Subcutaneous abdominal adipose tissue (tissue), 5 donors: Measurements from ENCODE around the gene TMEM150C.

Experiments used
- H3K27ac ChIP-seq: one replicate; pipeline ENCODE4 v1.7.0; 2013; ENCODE audit warnings: low read depth, mild to moderate bottlenecking, inconsistent platforms, low read length, moderate library complexity
- H3K27me3 ChIP-seq, 5 donors: one replicate each; pipeline ENCODE4 v1.7.0; 2013; ENCODE audit warnings: low read length in 5 of 5, inconsistent platforms in 1 of 5; ENCODE audit not compliant: control insufficient read depth in 5 of 5, insufficient read depth in 4 of 5
- H3K36me3 ChIP-seq, 5 donors: one replicate each; pipeline ENCODE4 v1.7.0; 2013; ENCODE audit warnings: low read length in 5 of 5; ENCODE audit not compliant: control insufficient read depth in 5 of 5, insufficient read depth in 5 of 5
- H3K4me1 ChIP-seq, 5 donors: one replicate each; pipeline ENCODE4 v1.7.0; 2013; ENCODE audit warnings: low read length in 5 of 5, mild to moderate bottlenecking in 3 of 5, moderate library complexity in 1 of 5; ENCODE audit not compliant: control insufficient read depth in 5 of 5, insufficient read depth in 5 of 5
- H3K4me3 ChIP-seq, 5 donors: one replicate each; pipeline ENCODE4 v1.7.0; 2013; ENCODE audit warnings: low read length in 5 of 5, low read depth in 1 of 5
- H3K9ac ChIP-seq, 5 donors: one replicate each; pipeline ENCODE4 v1.7.0; 2013; ENCODE audit warnings: low read length in 5 of 5, mild to moderate bottlenecking in 4 of 5, moderate library complexity in 3 of 5
- H3K9me3 ChIP-seq, 5 donors: one replicate each; pipeline ENCODE4 v1.7.0; 2013; ENCODE audit warnings: low read length in 5 of 5; ENCODE audit not compliant: control insufficient read depth in 5 of 5
- donor health status: healthy.
- donor health status: healthy.
- donor health status: healthy.
- donor health status: healthy.
- donor health status: healthy.

TMEM150C gene

DNA sequence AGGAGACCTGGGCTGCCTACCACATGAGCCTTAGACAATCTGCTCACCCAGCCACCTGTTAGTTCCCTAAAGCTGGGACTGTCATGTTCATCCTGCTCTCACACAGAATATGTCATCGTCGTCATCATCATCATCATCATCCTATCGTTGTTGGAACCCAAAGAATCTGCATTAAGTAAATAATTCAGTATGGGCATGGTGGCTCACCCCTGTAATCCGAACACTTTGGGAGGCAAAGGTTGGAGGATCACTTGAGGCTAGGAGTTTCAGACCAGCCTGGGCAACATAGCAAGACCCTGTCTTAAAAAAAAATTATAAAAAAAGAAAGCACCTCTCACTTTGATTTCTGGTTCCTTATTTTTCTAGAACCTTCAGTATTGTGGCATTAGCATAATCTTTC lies 125.0 kb downstream of the TMEM150C start:
- Histone ChIP-seq H3K9me3 (no peaks in the 10 kb centered on the region), H3K27me3 (no peaks in the 10 kb centered on the region), H3K4me1 (peaks cover 0 to 1% (median 0%) of the 10 kb centered on the region in 5 donors), H3K27ac (no peak overlapping the region), H3K36me3 (peaks cover 0 to 4% (median 0%) of the 10 kb centered on the region in 5 donors), H3K9ac (no peak overlapping the region), H3K4me3 (no peak overlapping the region)

DNA sequence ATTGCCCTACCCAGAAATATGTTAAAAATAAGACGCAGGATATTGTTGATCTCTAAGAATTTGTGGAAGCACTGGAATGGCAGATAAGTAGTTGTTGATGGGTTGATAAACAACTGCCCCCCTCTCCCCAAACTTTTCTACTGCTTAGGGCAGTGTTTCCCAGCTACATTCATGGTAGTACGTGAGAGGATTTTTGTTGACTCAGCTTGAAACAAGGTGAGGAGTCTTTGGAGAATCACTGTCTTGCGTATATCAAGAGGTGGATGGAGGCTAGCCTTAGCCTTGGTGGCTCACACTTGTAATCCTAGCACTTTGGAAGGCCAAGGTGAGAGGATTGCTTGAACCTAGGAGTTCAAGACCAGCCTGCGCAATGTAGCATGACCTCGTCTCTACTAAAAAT lies 125.7 kb downstream of the TMEM150C start:
- no peaks in the 10 kb centered on the region for H3K9me3 ChIP-seq
- H3K36me3 ChIP-seq = peaks cover 0 to 4% (median 0%) of the 10 kb centered on the region in 5 donors
- H3K9ac ChIP-seq = no peak overlapping the region
- H3K4me3 ChIP-seq = no peak overlapping the region
- H3K4me1 ChIP-seq = peaks cover 4 to 8% (median 6%) of the 10 kb centered on the region in 5 donors
- no peaks in the 10 kb centered on the region for H3K27me3 ChIP-seq
- H3K27ac ChIP-seq = no peak overlapping the region

DNA sequence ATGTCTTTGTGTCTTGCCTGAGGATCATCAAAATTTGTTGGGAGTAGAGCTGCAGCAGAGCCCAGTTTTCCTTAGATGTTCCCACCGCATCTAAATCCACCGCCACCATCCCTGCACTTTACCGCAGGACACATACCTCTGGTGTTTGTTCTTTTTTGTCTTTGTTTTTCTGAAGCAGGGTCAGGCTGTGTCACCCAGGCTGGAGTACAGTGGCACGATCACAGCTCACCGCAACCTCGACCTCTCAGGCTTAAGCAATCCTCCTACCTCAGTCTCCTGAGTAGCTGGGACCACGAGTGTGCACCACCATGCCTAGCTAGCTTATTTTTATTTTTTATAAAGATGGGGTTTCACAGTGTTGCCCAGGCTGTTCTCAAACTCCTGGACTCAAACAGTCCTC lies 126.8 kb downstream of the TMEM150C start:
- no peak overlapping the region for H3K27ac ChIP-seq
- no peaks in the 10 kb centered on the region for H3K9me3 ChIP-seq
- no peak overlapping the region for H3K9ac ChIP-seq
- peaks cover 4 to 13% (median 9%) of the 10 kb centered on the region in 5 donors for H3K4me1 ChIP-seq
- no peak overlapping the region for H3K4me3 ChIP-seq
- H3K27me3 ChIP-seq = no peaks in the 10 kb centered on the region
- peaks cover 0 to 4% (median 0%) of the 10 kb centered on the region in 5 donors for H3K36me3 ChIP-seq

DNA sequence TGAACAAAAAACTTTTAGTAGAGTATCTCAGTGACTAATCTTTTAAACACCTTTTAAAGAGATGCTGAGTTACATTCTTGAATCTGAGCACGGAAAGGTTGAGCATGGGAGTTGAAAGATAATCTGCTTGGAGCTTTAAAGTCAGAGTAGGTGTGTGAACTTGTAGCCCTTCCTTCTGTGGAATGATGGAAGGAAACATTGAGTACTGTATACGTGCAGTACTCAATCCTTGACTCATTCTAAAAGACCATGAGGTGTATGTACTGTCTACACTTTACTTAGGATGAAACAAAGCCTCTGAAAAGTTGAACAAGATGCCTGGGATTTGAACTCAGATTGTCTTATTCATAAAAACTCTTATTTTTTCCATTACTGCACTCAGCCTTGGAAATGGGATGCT lies 128.0 kb downstream of the TMEM150C start:
- H3K9ac ChIP-seq = no peak overlapping the region
- H3K4me1 ChIP-seq = peaks cover 4 to 13% (median 9%) of the 10 kb centered on the region in 5 donors
- H3K27me3 ChIP-seq = no peaks in the 10 kb centered on the region
- no peak overlapping the region for H3K4me3 ChIP-seq
- H3K27ac ChIP-seq = no peak overlapping the region
- H3K36me3 ChIP-seq = peaks cover 0 to 4% (median 0%) of the 10 kb centered on the region in 5 donors
- no peaks in the 10 kb centered on the region for H3K9me3 ChIP-seq
